WTC11 (cell line): Measurements from ENCODE around the gene PIGU.

Experiments used
- GABPB1 ChIP-seq: sonication (generic); formaldehyde crosslinking; IDR thresholded peaks from 2 replicates; pipeline ENCODE4 v1.8.1; 2023; ENCODE audit warnings: mild to moderate bottlenecking, missing genetic modification reagents
- TF ChIP-seq, protein P1 (sequence below): sonication (generic); formaldehyde crosslinking; IDR thresholded peaks from 2 replicates; pipeline ENCODE4 v1.8.0; 2022; ENCODE audit warnings: mild to moderate bottlenecking, missing genetic modification reagents
- TF ChIP-seq, protein P2 (sequence below): sonication (generic); formaldehyde crosslinking; IDR thresholded peaks from 2 replicates; pipeline ENCODE4 v1.8.1; 2023; ENCODE audit warnings: mild to moderate bottlenecking, missing genetic modification reagents, moderate library complexity

GRCh38 chr20:34573541-34574300, 103.2 kb downstream of the PIGU start:
- no peak for TF ChIP-seq GABPB1 (CRISPR knock-in tag)
- TF ChIP-seq, protein P1, sequence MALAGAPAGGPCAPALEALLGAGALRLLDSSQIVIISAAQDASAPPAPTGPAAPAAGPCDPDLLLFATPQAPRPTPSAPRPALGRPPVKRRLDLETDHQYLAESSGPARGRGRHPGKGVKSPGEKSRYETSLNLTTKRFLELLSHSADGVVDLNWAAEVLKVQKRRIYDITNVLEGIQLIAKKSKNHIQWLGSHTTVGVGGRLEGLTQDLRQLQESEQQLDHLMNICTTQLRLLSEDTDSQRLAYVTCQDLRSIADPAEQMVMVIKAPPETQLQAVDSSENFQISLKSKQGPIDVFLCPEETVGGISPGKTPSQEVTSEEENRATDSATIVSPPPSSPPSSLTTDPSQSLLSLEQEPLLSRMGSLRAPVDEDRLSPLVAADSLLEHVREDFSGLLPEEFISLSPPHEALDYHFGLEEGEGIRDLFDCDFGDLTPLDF, result no peak
- TF ChIP-seq, protein P2, sequence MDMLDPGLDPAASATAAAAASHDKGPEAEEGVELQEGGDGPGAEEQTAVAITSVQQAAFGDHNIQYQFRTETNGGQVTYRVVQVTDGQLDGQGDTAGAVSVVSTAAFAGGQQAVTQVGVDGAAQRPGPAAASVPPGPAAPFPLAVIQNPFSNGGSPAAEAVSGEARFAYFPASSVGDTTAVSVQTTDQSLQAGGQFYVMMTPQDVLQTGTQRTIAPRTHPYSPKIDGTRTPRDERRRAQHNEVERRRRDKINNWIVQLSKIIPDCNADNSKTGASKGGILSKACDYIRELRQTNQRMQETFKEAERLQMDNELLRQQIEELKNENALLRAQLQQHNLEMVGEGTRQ, result no peak
